ENCODE measurements around the gene C19orf38.

GRCh38 chr19:10826231-10826630 is 22.0 kb upstream of the C19orf38 start:
- TF ChIP-seq, protein P1, sequence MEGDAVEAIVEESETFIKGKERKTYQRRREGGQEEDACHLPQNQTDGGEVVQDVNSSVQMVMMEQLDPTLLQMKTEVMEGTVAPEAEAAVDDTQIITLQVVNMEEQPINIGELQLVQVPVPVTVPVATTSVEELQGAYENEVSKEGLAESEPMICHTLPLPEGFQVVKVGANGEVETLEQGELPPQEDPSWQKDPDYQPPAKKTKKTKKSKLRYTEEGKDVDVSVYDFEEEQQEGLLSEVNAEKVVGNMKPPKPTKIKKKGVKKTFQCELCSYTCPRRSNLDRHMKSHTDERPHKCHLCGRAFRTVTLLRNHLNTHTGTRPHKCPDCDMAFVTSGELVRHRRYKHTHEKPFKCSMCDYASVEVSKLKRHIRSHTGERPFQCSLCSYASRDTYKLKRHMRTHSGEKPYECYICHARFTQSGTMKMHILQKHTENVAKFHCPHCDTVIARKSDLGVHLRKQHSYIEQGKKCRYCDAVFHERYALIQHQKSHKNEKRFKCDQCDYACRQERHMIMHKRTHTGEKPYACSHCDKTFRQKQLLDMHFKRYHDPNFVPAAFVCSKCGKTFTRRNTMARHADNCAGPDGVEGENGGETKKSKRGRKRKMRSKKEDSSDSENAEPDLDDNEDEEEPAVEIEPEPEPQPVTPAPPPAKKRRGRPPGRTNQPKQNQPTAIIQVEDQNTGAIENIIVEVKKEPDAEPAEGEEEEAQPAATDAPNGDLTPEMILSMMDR (IDR thresholded peaks at IDR 0.05), result no peak
- TF ChIP-seq POLR2A (IDR thresholded peaks at IDR 0.05), result no peak

All from testis (tissue), 2 donors.